Measurements from ENCODE around the gene NF1.
"Not testable (repeated sequence)": the region's sequence is repeated elsewhere in the genome, so short reads cannot be mapped to it uniquely, and the experiment has no call there.

NF1 gene

DNA sequence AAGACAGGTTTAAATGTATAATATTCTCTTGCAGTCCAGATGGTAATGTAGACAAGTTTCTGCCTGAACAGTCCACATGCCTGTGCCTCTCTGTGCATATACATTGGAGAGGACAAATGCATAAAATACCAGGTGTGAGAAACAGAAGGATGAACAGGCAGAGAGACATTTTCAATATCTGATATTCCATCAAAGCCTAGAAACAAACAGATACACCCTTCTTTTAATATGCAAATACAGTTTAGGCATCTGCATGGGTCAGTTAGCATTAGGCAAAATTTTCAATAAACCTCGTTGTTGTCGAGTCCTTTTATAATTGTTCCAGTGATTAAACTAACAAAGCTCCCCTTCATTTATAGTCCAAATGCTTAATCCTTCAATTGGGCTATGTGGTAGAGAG is 201.4 kb downstream of the NF1 start:
- no peak for DNase-seq (ENCODE audit: low read depth)

DNA sequence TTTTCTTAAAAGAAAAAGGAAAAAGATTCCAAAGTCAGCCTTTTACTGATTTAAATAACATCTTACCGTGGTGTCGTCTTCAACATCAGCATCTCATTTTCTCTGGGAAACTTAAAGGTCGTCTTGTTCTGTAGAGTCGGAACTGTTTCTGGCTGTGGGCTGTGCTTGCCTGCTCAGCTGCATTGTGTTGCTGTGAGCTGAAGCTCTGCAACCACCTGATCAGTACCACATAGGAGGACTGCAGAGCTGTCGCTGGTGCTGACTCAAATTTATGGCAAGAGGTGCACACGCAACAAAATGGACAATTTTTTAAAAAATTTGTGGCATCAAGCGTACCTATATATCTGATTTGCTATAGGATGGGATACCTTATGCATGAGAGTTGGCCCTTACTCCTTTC is 202.3 kb downstream of the NF1 start, which contains the start of gene OMG:
Gene OMG, minus strand, starts transcription at position 150 of the 400 bp plus-strand sequence. CDS start 908 bp downstream, outside the sequence.
- no peak for DNase-seq (ENCODE audit: low read depth)

DNA sequence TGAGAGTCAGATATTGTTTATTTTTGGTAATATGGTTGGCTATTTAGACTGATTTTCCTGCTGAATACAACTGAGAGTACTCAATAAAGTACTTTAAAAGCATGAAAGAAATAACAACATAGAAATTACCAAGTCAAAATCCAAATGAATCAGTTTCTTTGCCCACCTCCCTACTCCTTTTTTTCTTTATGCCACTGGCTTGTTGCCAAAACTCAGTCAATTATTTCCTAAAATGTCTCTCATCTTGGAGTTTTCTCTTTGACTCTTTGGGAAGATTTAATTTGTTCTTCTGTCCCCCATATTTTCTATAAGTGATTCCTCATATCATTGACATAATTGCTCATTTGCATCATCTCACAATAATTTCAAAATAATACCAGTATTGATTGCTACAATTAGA is 204.8 kb downstream of the NF1 start:
- no peak for DNase-seq (ENCODE audit: low read depth)

DNA sequence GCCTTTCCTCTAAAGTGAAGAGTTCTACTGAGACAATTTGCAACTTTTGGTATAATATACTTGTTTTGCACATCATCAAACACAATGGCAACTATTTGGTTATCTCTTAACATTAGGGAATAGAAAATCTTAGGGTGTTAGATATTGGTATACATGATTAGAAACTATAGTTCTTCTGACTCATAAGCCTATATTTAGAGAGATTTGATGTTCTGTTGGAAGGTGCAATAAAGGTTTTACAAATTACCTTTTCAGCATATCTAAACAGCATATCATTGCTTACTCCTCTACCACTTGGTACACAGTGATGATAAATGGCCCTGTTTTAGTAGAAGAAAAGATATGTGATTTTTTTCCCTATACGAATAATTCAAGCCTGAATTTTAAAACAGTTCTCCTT is 212.9 kb downstream of the NF1 start:
- no peak for DNase-seq (ENCODE audit: low read depth)

DNA sequence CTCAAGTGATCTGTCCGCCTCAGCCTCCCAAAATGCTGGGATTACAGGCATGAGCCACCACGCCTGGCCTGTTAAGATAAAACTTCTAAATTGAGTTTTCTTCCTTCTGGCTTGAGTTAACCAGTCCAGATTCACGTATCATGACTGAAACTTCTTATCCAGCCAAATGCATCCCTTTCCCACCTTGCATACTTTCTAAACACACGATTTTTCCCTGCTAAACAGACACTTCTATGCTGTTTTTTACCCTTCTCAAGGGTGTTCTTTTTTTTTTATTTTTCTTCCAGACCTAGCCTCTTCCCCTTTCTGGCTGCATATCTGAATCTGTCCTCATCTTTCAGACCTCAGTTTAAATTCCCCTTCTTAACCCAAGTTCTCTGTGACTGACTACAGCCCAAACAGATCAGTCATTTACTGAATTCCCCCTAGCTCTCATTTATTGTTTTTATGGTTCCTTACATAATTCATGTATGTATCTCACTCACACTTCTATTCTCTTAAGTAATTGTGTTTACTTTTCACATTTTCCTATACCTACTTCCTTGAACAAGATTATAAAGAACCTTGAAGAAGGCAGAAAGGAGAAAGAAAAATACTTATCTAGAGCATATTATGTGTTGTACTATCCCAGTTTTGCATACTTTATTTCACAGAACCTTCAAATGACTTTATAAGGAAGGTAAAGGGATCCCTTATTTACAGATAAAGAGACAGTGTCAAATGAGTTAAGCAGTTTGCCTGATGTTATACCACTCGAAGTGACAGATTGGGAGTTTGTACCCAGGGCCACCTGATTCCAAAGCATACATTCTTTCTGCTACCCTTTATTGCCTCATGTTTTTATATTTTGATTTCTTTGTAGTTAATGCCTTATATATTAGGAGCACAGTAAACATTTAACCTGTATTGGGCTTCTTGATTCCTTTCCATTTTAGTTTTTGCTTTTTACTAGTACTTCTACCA is 213.9 kb downstream of the NF1 start:
- no peak for DNase-seq (ENCODE audit: low read depth)

DNA sequence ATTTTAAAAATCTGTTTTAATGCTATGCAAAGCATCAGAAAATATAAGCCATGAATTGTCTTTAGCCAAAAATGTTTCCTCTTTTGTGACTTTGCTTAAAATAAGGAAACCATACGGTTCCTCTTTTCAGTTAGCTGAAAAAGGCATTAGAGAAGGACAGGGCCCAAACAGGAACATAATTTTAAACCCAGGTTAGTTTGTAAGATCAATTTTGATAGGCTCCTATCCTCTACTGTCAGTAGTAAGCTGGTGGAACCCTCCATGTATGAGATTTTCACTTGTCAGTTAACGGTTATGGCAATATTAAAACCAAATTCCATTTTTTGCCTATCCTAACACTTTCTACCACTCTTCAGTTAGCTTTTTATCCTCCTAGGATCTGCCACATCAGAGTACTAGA is 214.8 kb downstream of the NF1 start:
- DNase-seq (ENCODE audit: low read depth), result no peak

DNA sequence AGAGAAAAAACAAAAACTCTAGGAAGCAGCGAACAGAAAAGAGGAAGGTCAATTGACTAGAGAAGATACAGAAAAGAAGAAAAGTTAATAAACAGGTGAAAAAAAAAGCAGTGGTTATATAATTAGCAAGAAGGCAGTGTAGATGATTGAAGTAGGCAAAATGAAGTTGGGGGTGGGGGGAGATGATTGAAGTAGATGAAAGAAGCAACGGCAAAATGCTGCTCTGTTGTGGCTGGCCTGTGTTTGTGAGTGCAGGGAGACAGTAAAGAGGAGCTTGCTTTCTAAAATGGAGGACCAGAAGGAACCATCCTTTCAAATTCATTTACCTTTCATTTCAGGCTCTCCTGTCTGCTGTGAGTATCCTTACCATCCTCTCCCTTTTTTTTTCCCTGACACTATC is 215.5 kb downstream of the NF1 start:
- DNase-seq (ENCODE audit: low read depth), result no peak

DNA sequence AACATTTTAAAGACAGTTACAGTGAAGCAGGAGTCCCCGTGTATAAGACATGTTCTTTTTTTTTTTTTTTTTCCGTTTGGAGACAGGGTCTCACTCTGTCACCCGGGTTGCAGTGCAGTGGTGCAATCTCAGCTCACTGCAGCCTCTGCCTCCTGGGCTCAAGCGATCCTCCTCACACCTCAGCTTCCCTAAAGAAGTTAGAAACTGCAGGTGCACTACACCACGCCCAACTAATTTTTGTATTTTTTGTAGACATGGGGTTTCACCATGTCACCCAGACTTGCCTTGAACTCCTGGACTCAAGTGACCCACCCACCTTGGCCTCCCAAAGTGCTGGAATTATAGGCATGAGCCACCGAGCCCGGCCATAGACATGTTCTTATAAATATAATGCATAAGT is 216.1 kb downstream of the NF1 start:
- DNase-seq (ENCODE audit: low read depth), result no peak

DNA sequence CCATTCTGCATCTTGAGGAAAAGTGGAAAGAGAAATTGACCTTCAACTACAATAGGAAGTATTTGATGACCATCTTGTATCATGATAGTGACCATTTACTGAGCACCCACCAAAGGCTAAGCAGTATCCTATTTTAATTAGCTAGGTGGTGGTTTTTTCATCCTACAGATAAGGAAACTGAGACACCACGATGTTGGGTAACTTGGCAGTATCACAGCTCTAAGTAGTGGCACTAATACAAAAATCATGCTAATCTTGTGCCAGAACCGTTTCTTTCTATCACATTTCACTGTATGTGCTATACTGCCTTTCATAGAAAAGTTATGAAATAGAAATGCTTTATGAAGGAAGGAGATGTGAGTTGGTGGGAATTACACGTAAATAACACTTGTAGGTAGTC is 216.7 kb downstream of the NF1 start:
- no peak for DNase-seq (ENCODE audit: low read depth)

DNA sequence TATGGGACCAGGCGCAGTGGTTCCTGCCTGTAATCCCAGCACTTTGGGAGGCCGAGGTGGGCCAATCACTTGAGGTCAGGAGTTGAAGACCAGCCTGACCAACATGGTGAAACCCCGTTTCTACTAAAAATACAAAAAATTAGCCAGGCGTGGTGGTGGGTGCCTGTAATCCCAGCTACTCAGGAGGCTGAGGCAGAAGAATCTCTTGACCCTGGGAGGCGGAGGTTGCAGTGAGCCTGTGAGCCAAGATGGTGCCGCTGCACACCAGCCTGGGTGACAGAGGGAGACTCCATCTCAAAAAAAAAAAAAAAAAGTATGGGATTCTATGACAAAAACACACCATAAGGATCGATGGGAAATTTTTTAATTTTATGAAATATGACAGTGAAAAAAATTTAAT is 217.4 kb downstream of the NF1 start:
- not testable (repeated sequence) for DNase-seq (ENCODE audit: low read depth)

DNA sequence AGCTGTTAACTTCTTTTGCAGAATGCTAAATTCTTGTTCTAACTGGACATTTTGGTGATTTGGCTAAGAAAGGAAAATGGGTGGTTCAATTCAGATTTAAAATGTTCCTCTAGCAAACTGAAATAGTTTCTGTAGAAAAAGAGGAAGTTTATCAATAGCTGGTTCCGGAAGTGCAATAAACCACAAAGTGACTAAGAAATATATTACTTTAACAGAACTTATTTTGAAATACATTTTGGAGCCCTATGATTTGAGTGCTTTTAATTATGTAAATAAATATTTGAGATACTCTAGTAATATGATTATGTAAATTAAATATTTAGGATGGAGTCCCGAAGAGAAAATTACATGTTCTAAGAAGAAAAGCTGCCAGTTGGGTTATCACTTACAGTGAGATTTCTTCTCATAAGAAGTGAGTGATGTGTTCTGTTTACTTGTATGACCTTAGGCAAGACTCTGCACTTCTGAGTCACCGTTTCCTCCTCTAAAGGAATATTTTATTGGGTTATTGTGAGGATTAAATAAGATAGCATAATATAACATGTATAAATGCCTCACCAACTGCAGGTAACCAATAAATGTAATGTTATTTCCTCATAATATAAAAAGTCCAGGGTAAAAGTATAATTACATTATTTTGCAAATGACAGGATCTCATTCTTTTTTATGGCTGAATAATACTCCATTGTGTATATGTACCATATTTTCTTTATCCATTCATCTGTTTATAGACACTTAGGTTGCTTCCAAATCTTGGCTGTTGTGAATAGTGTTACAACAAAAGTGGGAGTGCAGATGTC is 219.4 kb downstream of the NF1 start, which contains the start of gene EVI2B:
Gene EVI2B, minus strand, starts transcription at position 73 of the 800 bp plus-strand sequence. CDS start 8,445 bp downstream, outside the sequence.
- DNase-seq (ENCODE audit: low read depth), result no peak

DNA sequence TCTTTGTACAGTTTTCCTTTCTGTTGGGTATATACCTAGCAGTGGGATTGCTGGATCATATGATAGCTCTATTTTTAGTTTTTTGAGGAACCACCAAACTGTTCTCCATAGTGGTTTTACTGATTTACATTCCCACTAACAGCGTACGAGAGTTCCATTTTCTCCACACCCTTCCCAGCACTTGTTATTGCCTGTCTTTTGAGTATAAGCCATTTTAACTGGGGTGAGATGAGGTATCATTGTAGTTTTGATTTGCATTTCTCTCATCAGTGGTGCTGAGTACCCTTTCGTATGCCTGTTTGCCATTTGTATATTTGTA is 220.0 kb downstream of the NF1 start:
- DNase-seq (ENCODE audit: low read depth), result no peak

DNA sequence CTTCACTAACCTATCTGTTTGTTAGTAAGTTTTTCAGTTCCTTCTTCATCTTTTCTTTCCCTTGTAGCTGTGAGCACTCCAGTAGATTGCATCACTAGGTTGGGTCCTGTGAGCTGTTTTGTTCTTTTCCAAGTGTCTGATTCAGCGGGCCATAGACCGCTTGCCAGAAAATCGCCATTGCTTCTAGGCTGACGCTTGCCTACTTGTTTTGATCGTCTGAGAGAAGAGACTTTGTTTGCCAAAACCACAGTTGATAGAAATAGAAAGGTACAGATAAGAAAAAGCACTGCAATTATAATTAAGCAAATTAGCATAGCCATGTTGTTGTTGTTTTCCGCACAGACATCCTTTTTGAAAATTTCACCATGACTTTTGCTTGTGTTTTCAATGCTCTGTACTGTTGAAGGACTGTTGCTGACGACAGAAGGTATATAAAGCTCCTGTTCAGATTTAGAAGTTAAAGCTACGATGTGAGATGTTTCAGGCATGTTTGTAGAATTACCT is 223.6 kb downstream of the NF1 start:
- DNase-seq (ENCODE audit: low read depth), result peak; percentile 46

DNA sequence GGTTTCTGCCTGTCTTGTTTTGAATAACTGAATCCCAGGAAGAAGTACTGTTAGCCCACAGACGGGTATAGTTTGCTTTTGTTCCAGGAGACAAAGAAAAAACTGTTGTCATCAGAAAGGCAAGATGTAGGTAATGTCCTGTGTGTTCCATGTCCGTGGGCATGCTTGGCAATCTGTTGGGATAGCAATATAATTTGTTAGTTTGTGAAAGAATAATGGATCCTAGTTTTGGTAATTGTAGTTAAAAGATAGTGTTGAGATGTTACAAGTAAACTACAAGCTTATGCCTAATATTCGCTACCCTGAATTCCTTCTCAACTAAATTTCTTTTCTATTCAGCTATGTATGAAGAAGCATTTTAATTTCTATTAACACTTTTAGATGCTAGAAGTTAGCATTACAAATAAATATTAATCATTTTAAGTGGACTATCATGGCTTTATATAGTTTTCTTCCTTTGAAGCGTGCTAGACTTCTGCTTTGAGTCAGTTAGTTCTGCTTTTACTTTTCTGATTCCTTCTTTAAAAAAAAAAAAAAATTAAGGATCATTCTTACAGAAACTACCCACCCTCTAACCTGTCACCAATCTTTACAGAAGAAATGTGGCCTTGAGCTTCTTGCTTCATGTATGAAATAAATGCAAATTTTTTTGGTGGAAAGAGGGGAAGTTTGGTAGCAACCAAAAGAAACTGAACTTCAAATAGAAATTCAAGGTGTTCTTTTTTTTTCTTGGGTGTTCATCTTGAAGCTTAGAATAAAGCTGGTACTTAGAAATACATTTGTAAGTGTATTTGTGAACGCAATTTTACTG is 224.3 kb downstream of the NF1 start:
- no peak for DNase-seq (ENCODE audit: low read depth)

DNA sequence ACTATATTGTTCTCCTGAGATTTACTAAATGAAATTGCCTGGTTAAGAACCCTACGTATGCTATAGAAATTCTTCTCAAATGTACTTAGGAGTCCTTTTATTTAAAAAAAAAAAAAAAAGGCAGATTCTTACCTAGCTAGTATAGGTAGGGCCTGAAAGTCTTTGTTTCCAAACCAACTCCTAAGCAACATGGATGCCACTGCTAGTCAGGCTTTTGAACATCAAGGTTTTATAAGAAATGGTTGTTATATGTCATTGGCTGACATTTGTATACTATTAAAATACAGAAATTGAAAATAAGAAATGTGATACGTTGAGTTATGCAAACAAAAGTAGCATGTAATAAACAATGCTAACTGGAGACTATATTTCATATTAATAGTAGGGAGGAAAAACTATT is 225.5 kb downstream of the NF1 start:
- no peak for DNase-seq (ENCODE audit: low read depth)

DNA sequence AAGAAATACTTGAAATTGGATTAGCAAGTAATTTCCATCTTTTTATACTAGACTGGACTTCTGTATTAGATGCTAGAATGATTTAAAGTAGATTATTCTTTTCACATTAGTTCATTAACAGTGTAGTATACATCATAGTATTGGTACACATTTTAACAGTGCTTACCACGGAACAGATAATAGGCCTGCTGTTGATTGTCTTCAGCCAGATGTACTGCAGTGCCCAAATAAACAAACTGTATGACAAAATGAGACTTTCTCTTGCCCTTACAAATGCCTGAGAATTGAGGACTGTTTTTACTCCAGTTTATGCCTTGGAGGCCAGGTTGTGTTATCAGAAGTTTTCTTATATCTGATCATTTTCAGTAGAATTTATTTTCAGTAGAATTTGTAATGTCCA is 226.0 kb downstream of the NF1 start:
- DNase-seq (ENCODE audit: low read depth), result no peak

DNA sequence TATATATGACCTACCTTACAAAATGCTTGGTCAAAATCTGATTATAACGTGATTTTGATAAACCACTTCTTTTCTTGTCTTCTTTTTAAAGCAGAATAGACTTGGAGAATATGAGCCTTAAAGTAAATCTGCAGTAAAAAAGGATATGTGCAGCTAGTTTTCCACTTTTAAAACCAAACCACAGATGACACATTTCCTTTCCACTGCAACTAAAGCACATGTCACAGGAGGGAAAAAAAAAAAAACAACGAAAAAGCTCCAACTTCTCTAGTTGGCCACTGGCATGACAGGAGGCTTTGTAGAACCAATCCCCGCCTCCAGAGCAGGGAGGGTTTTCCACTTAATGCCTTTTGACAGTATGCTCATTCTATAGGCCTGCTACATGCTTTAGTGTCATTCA is 226.7 kb downstream of the NF1 start, which contains the start of gene EVI2A:
Gene EVI2A, minus strand, starts transcription at position 142 of the 400 bp plus-strand sequence. CDS start 2,609 bp downstream, outside the sequence.
- DNase-seq (ENCODE audit: low read depth), result peak; percentile 70

DNA sequence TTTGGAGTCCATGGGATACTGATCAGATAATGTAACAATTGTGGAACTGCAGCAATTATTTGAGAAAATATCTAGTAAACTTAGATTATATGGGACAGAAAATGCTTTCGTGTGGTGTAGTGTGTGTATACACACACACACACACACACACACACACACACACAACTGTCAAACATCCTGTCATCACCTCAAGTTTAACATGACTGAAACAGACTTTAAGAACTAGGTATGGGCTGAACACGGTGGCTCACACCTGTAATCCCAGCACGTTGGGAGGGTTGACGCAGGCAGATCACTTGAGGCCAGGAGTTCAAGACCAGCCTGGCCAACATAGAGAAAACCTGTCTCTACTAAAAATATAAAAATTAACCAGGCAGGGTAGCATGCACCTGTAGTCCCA is 227.2 kb downstream of the NF1 start:
- no peak for DNase-seq (ENCODE audit: low read depth)

DNA sequence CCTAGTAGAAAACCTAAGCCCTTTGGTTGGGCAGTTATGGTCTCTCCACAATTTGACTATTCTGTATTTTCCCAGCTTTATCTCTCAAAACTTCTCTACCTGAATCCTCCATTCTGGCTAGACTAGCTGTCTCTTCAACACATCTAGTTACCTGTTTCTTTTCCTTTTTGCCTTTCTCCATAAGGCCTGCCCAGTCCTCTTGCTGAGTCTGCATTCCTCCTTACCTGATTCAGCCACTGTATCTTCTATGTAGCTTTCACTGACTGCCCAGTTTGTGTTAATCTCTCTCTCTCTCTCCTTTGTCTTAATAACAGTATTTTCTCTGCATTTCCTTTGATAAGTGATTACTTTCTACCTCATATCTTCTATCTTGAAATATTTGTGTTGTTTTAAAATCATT is 228.8 kb downstream of the NF1 start:
- DNase-seq (ENCODE audit: low read depth), result no peak

DNA sequence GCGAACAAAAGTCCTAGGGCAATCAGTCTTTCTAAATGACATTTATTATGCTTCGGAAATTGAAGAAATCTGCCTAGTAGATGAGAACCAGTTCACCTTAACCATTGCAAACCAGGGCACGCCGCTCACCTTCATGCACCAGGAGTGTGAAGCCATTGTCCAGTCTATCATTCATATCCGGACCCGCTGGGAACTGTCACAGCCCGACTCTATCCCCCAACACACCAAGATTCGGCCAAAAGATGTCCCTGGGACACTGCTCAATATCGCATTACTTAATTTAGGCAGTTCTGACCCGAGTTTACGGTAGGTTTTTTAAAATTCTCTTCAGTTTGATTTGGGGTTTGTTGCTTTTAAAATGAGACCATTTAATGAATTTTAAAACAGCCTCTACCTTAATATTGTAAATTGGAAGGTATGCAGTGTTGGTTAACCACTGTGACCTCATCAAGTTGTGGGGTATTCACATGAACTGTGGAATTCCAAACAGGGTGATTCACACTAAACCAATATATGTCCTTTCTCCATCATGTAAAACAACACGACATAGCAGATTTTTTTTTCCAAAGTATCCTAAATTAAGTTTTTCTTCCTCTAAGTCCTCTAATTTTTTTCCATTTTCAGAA is 232.9 kb downstream of the NF1 start:
- DNase-seq (ENCODE audit: low read depth), result no peak

DNA sequence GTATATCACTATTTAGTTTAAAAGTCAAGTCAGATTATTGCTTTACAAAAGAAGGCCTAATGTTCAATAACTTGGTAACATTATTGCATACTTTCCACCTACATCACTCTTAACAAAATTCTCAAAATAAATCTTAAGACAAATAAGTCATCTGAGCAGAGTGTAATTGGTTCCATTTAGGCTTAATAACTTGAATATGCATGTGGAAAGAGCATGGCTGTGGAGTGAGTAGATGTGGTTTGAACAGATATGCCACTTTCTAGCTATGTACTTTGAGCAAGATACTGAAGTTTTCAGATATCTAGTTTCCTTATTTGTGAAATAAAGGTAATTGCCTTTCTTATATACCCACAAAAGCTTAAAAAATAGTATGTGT is 233.4 kb downstream of the NF1 start:
- DNase-seq (ENCODE audit: low read depth), result no peak
